Nephron progenitor cell (in vitro differentiated cells): ENCODE measurements around the gene FBXW2.

ENCODE experiments used
- DNase-seq: peaks from one replicate; pipeline ENCODE4 v3.0.0; 2021
- H3K27ac Mint-ChIP-seq: 2 replicates; pipeline ENCODE4 v1.8.0; 2021; ENCODE audit warnings: mild to moderate bottlenecking, moderate library complexity, mixed read lengths
- H3K27me3 Mint-ChIP-seq: 2 replicates; pipeline ENCODE4 v1.8.0; 2021; ENCODE audit warnings: mild to moderate bottlenecking, low read depth, mixed read lengths; ENCODE audit not compliant: poor library complexity
- H3K36me3 Mint-ChIP-seq: 2 replicates; pipeline ENCODE4 v1.8.0; 2021; ENCODE audit warnings: low read depth, mixed read lengths
- H3K4me1 Mint-ChIP-seq: 2 replicates; pipeline ENCODE4 v1.8.0; 2021; ENCODE audit warnings: mixed read lengths
- H3K4me3 Mint-ChIP-seq: 2 replicates; pipeline ENCODE4 v1.8.0; 2021; ENCODE audit warnings: mild to moderate bottlenecking, moderate library complexity, mixed read lengths
- H3K9me3 Mint-ChIP-seq: 2 replicates; pipeline ENCODE4 v1.8.0; 2021; ENCODE audit warnings: mild to moderate bottlenecking, moderate library complexity, mixed read lengths
- CTCF ChIP-seq: fragments of 200-600 bp; sonication (generic); IDR thresholded peaks from 2 replicates; pipeline ENCODE4 v1.5.0; 2021; ENCODE audit warnings: antibody characterized with exemption

The FBXW2 gene

GRCh38 chr9:120832807-120833206, 39.6 kb upstream of the FBXW2 start:
- Mint-ChIP-seq H3K4me1 (no peaks in the 10 kb centered on the region), H3K4me3 (no peak overlapping the region), H3K36me3 (peaks cover 57% of the 10 kb centered on the region), H3K9me3 (no peaks in the 10 kb centered on the region), H3K27me3 (no peaks in the 10 kb centered on the region), H3K27ac (no peak overlapping the region)
- TF ChIP-seq CTCF = no peak
- DNase-seq = no peak

- no peak for TF ChIP-seq CTCF
- Mint-ChIP-seq H3K27ac (no peak overlapping the region), H3K9me3 (no peaks in the 10 kb centered on the region), H3K4me3 (no peak overlapping the region), H3K36me3 (peaks cover 67% of the 10 kb centered on the region), H3K4me1 (no peaks in the 10 kb centered on the region), H3K27me3 (no peaks in the 10 kb centered on the region)
- DNase-seq = no peak
Measured at GRCh38 chr9:120830865-120831264, 37.6 kb upstream of the FBXW2 start.

- DNase-seq = no peak
- no peak overlapping the region for H3K27ac Mint-ChIP-seq
- no peak for TF ChIP-seq CTCF
- H3K4me1 Mint-ChIP-seq = no peaks in the 10 kb centered on the region
- H3K36me3 Mint-ChIP-seq = peaks cover 71% of the 10 kb centered on the region
- H3K9me3 Mint-ChIP-seq = no peaks in the 10 kb centered on the region
- H3K27me3 Mint-ChIP-seq = no peaks in the 10 kb centered on the region
- H3K4me3 Mint-ChIP-seq = no peak overlapping the region
Measured at GRCh38 chr9:120830151-120830550, 36.9 kb upstream of the FBXW2 start.

- no peaks in the 10 kb centered on the region for H3K9me3 Mint-ChIP-seq
- no peaks in the 10 kb centered on the region for H3K4me1 Mint-ChIP-seq
- TF ChIP-seq CTCF = no peak
- H3K27ac Mint-ChIP-seq = no peak overlapping the region
- no peaks in the 10 kb centered on the region for H3K27me3 Mint-ChIP-seq
- H3K36me3 Mint-ChIP-seq = peaks cover 74% of the 10 kb centered on the region
- no peak for DNase-seq
- no peak overlapping the region for H3K4me3 Mint-ChIP-seq
Measured at GRCh38 chr9:120829650-120830049, 36.4 kb upstream of the FBXW2 start.

GRCh38 chr9:120820095-120820494, 26.9 kb upstream of the FBXW2 start:
- Mint-ChIP-seq H3K4me1 (no peaks in the 10 kb centered on the region), H3K36me3 (peaks cover 88% of the 10 kb centered on the region), H3K27ac (no peak overlapping the region), H3K27me3 (no peaks in the 10 kb centered on the region), H3K4me3 (no peak overlapping the region), H3K9me3 (no peaks in the 10 kb centered on the region)
- no peak for TF ChIP-seq CTCF
- DNase-seq = no peak

GRCh38 chr9:120818595-120818994, 25.4 kb upstream of the FBXW2 start:
- Mint-ChIP-seq H3K4me1 (no peaks in the 10 kb centered on the region), H3K27me3 (no peaks in the 10 kb centered on the region), H3K36me3 (peaks cover 78% of the 10 kb centered on the region)

More at GRCh38 chr9:120818595-120818994, 25.4 kb upstream of the FBXW2 start:
- Mint-ChIP-seq H3K27ac (no peak overlapping the region), H3K9me3 (no peaks in the 10 kb centered on the region), H3K4me3 (no peak overlapping the region)
- no peak for TF ChIP-seq CTCF
- DNase-seq = no peak
